NCI-H748 treated with DMSO at 0.1 percent for 48 hours (cell line): Measurements from ENCODE around the gene CHIT1.

ENCODE experiments used
- DNase-seq: peaks from one replicate; lab custom pipeline; 2025; lab: John Stamatoyannopoulos, UW

CHIT1 gene

DNA sequence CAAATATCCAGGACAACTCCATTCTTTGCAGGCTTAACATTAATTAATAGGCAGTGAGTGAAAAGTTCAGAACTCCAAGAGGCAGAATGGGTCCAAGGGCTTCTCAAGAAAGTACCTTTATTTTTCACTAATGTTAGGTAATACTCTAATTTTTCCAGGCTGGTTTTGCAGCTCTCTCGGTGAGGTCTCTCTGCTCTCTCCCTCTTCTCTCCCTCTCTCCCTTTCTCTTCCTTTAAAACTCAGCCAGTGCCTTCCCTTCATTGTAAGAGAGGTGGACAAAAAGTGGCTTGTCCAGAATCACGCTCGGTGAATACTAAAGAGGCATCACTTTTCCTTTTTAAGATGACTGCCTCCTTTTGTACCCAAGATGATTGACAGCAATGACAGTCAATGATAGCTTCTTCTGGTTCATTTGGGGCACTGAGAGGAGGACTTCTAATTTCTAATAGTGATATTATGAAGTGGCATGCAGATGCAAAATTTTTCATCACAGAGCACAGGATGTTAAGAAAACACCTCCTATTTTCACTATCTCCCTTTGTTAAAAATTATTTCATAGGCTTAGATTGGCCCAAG is 41.7 kb downstream of the CHIT1 start:
- DNase-seq, result no peak

DNA sequence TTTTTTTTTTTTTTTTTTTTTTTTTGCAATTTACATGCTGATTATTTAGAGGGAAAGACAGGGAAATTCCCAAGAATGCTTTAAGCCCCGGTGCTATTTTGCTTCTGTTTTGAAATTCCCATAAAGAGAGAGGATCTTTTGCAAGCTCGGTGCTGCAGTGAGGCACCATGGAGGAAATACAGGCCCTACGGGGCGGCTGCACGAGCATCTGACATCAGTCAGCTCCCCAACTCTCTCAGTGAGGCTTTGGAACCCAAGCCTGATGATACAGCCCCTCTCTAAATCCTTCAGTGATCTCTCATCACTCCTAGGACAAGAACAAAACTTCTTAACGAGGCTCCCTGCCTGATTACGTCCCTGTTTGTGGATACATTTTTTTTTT is 42.2 kb downstream of the CHIT1 start:
- no peak for DNase-seq

DNA sequence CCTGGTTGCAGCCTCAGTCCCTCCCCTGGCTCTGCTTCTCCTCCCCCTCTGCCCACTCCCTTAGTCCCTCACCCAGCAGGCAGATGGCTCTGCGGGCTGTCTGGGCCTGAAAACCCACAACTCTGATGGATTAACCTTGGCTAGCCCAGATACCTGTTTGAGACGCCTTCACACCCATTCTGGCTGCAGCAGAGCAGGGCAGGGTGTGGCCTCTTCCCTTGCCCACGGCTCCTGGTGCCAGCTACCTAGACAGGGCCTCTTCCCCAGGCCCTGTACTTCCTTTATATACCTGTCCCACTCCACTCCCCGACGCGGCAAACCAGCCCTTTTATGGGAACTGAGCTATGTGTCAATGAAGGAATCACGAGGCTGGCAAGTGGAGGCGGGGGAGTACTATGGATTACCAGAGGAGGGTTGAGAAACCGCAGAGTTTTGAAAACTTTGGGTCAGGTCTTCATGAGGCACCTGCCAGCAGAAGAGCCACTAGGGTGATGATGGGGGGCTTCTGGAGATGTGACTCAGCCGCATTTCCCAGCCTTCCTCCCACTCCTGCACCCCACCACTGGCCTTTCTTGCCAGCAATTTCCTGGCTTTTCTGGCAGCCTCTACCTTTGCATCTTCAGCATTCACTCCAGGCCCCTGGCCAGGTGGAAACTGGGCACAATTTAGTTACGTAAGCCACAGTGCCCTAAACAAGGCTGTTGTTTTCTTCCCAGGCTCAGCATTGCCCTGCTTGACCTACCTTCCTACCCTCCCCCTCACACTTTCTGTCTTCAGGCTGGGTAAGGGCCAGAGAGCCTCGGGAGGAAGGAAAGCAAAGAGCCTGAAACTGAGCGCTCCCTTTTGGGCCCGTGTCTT is 42.8 kb downstream of the CHIT1 start, which contains the start of gene CHI3L1:
CHI3L1 (minus strand) TSS at position 259 of the 858 bp plus-strand sequence; CDS start at position 178, 81 bp downstream.
- DNase-seq, result no peak

DNA sequence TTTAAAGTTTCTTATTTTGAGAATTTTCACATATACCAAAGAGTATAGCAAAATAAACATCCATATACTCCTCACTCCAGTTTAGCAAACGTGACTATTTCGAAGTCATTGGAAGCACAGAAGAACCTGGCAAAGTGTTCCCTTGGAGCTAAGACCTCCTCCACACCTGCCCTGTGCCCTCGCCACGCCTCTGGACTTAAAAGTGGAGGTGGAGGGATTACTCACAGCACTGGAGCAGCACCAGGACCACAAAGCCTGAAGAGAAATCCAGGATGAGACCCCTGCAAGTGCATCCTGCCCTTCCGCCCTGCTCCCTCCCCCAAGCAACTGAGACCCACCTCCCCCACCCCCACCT is 43.4 kb downstream of the CHIT1 start:
- no peak for DNase-seq

DNA sequence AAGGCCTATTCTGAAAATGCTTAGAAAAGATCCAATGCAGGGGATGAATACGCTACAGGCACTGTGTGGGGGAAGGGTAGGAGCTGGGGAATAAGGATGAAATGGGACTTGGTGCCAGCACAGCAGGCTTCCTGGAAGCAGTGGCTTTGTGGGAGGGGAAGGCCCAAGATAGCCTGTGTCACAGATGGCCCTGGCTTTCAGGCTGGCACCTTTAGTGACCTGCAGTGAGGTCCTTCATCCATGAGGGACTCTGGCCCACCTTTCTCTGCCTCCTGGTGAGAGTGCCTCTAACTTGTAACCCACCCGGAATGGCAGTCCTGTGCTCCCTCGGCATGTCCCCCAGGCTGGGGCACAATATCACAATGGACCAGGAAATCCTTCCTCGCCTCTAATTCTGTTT is 43.9 kb downstream of the CHIT1 start:
- no peak for DNase-seq

GRCh38 chr1:203185061-203185461 is 44.4 kb downstream of the CHIT1 start:
- no peak for DNase-seq

- DNase-seq, result no peak
These were observed 45.0 kb downstream of the CHIT1 start for GRCh38 chr1:203184467-203184866.

DNA sequence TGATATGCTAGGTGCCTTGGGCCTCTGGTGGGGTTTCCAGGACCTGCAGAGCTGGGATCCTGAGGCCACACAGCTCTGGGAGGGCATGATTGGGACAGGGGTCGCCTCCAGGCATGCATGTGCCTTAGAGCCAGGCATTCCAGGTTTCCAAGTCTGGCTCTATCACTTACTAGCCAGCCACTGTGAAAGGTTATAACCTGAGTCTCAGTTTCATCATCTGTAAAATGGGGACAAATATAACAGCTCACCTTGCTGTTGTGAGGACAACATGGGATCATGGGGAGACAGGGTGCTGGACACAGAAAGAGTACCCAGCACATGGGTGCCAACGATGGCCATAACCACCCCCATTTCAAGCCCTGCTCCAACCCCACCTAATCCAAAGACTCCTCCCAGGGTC is 45.6 kb downstream of the CHIT1 start:
- DNase-seq, result no peak

DNA sequence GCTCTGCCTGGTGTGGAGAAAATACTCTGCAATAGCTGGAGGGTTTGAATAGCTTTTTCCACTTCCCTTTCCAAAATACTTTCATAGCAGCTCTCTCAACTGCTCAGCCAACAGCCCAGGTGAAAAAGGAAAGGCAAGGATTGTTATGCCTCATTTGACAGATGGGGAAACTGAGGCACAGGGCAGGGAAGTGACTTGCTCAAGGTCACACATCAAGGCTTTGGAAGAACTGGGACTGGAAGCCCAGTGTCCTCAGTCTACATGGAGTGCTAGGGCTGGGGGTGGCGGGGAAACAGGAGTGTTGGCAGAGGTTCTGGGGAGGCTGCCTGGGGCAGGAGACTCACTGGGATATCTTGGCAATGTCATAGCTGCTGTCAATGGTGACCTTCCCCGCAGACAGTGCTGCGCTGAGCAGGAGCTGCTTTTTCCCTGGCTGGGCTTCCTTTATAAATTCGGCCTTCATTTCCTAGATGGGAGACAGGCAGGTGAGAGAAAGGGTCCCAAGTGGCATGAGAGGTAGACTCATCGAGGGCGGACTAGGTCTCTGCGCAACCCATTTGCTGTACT is 47.0 kb downstream of the CHIT1 start:
- no peak for DNase-seq

- no peak for DNase-seq
These were observed 47.7 kb downstream of the CHIT1 start for GRCh38 chr1:203181586-203182386.

- DNase-seq, result no peak
These were observed 48.7 kb downstream of the CHIT1 start for GRCh38 chr1:203180611-203181330.

- no peak for DNase-seq
These were observed 49.8 kb downstream of the CHIT1 start for GRCh38 chr1:203179667-203180005.

GRCh38 chr1:203178821-203179666 is 50.4 kb downstream of the CHIT1 start:
- DNase-seq, result no peak

DNA sequence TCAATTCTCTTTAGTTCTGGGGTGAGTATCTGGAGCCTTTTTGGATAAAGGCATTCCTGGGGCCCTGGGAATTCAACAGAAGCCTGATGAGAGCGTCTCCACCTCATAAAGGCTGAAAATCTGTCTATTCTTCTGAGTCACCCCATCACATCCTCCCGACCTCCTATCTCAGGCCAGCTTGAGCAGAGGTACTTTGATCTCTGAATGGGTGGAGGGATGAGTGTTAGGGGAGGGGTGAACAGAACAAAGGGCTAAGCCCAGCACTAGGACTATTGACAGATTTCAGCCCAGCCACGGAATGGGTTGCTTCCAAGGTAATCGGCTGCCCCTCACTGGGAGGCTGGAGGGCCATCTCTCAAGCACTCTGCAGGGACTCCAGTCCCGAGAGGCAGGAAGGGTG is 51.4 kb downstream of the CHIT1 start:
- no peak for DNase-seq

- DNase-seq, result no peak
These were observed 51.9 kb downstream of the CHIT1 start for GRCh38 chr1:203177470-203178039.

DNA sequence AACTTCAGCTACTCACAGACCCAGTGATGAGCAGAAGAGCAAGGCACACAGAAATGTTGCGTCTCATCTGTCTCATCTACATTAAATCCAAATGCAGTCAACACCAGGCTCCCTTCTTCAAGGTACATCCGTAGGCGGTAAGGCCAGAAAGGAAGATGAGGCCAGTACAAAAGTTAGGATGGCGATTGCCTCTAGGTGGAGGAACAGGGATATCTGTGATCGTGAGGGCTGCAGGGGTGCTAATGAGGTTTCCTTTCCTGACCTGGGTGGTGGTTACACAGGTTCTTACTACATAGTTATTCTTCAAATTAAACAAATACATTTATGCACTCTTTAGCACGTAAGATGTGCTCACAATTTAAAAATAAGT is 52.5 kb downstream of the CHIT1 start:
- no peak for DNase-seq

DNA sequence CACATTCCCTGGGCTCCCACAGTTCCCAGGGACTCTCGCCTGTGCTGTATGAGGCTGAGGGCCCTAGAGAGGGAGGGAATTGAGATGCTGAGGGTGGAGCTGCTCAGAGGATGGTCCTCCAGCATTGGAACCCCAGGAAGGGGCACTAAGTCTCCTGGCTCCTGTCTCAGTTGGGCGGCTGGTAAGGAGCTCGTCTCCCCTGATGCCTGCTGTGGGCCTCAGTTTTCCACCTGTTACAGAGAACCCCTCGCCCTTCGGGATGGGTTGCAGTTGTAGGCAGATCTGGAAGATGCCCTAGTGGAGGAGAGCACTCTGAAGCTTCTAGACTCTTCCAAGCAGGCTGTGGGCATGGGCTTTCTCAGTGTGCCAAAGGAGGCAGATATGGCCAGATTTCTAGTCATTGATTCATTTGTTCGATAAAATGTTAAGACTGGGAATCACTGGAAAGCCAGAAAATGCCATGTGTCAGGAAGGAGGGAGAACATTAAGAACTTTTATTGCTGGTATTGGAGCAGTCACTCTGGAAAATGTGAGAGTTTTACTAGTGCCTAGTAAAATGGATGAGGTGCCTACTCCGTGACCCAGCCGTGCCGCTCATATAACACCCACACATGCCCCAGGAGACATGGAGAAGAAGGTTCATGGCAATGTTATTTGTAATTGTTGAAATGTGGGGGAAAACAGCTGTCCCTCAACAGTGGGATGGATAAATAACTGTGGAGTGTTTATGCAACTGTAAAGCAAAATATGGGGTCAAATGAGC is 53.0 kb downstream of the CHIT1 start:
- DNase-seq, result no peak

DNA sequence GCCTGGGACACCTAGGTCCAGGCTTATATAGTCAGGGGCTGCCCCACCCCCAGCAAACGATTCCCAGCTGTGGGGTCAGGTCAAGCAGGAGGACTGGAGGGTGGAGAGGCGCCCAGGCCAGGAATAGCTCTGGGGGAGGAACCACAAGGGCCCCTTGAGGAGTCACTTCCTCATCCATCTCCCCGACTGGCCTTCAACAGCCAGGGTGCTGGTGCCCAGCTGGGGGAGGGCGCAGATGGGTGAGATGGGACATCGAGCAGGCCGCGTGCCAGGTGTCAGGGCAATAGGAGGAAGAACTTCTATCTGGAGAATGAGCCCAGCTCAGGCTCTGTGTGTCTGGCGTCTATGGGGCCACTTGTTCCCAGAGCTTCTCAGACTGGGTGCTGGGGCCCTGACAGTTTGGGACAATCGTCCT is 53.6 kb downstream of the CHIT1 start:
- DNase-seq, result no peak

DNA sequence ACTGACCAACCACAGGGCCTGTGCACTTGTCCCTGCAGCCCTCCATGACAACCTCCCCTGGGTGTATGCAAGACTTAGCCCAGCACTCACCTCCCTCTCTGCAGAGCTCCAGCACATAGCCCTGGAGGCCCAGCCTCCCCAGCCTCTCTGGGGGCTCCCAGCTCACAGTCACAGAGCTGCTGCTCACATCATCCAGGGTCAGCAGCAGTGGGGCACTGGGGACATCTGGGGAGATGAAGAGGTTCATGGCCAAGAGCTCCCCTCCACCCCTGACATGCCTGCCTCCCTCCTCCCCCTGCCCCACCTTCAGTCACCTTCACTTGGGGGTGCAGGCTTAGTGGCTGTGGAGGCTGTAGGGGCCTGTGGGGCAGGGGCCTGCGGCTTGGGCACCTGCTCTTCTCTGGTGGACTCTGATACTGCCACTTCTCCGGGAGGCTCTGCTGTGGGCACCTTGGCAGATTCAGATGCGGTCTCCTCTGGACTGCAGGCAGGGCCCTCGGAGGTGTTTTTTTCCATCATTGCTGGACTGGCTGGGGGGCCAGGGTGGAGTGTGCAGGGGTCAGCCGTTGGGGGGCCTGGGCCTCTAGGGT is 54.1 kb downstream of the CHIT1 start, which contains the start of gene MYBPH:
MYBPH (minus strand) TSS at position 590 of the 590 bp plus-strand sequence; CDS start at position 519, 71 bp downstream.
- DNase-seq, result no peak
